GM12865 (cell line): ENCODE results near the gene LRRK2.

Source experiments
- DNase-seq: peaks from one replicate; pipeline ENCODE4 v3.0.0; 2010; ENCODE audit warnings: low read depth
- H3K4me3 ChIP-seq: 2 replicates; pipeline ENCODE4 v1.5.1; 2011; ENCODE audit warnings: mild to moderate bottlenecking, low read depth, low read length, control low read depth
- TF ChIP-seq, protein P1 (sequence below): IDR thresholded peaks from 2 replicates; pipeline ENCODE4 v1.5.1; 2011; ENCODE audit warnings: low read length, control low read depth, low read depth, inconsistent platforms; ENCODE audit not compliant: insufficient read depth; ENCODE audit errors: missing control alignments

LRRK2 gene

GRCh38 chr12:40258371-40258770 lies 33.6 kb downstream of the LRRK2 start:
- DNase-seq = no peak
- TF ChIP-seq, protein P1, sequence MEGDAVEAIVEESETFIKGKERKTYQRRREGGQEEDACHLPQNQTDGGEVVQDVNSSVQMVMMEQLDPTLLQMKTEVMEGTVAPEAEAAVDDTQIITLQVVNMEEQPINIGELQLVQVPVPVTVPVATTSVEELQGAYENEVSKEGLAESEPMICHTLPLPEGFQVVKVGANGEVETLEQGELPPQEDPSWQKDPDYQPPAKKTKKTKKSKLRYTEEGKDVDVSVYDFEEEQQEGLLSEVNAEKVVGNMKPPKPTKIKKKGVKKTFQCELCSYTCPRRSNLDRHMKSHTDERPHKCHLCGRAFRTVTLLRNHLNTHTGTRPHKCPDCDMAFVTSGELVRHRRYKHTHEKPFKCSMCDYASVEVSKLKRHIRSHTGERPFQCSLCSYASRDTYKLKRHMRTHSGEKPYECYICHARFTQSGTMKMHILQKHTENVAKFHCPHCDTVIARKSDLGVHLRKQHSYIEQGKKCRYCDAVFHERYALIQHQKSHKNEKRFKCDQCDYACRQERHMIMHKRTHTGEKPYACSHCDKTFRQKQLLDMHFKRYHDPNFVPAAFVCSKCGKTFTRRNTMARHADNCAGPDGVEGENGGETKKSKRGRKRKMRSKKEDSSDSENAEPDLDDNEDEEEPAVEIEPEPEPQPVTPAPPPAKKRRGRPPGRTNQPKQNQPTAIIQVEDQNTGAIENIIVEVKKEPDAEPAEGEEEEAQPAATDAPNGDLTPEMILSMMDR = no peak
- no peak overlapping the region for H3K4me3 ChIP-seq

- DNase-seq = no peak
- H3K4me3 ChIP-seq = no peak overlapping the region
- TF ChIP-seq, protein P1 = no peak
These were observed 37.1 kb downstream of the LRRK2 start for GRCh38 chr12:40261937-40262336.

GRCh38 chr12:40262657-40263056 lies 37.9 kb downstream of the LRRK2 start:
- no peak overlapping the region for H3K4me3 ChIP-seq
- TF ChIP-seq, protein P1 = no peak
- peak; percentile 54 for DNase-seq

GRCh38 chr12:40263616-40264409 lies 39.0 kb downstream of the LRRK2 start:
- TF ChIP-seq, protein P1 = no peak
- no peak for DNase-seq
- no peak overlapping the region for H3K4me3 ChIP-seq

GRCh38 chr12:40271981-40272664 lies 47.3 kb downstream of the LRRK2 start:
- H3K4me3 ChIP-seq = no peak overlapping the region
- no peak for DNase-seq
- TF ChIP-seq, protein P1 = no peak

- TF ChIP-seq, protein P1 = no peak
- DNase-seq = no peak
- H3K4me3 ChIP-seq = no peak overlapping the region
These were observed 57.1 kb downstream of the LRRK2 start for GRCh38 chr12:40281791-40282364.
